Peyer's patch (tissue), 4 donors: ENCODE data around the gene B4GALT1.

Source experiments
- POLR2A ChIP-seq, 2 donors: fragments of 450-650 bp; IDR thresholded peaks; one replicate each; pipeline ENCODE4 v1.5.1; 2017; ENCODE audit warnings: antibody characterized with exemption in 2 of 2, mild to moderate bottlenecking in 2 of 2, moderate library complexity in 2 of 2
- TF ChIP-seq, protein P1 (sequence below), 6 experiments: fragments of 450-650 bp in 4 of 6; fragments of 200-600 bp in 2 of 6; sonication (generic) in 1 of 6; IDR thresholded peaks; one replicate each; pipeline ENCODE4 v1.5.1; 2017 to 2019; ENCODE audit warnings: antibody characterized with exemption in 6 of 6, mild to moderate bottlenecking in 3 of 6, moderate library complexity in 1 of 6

DNA sequence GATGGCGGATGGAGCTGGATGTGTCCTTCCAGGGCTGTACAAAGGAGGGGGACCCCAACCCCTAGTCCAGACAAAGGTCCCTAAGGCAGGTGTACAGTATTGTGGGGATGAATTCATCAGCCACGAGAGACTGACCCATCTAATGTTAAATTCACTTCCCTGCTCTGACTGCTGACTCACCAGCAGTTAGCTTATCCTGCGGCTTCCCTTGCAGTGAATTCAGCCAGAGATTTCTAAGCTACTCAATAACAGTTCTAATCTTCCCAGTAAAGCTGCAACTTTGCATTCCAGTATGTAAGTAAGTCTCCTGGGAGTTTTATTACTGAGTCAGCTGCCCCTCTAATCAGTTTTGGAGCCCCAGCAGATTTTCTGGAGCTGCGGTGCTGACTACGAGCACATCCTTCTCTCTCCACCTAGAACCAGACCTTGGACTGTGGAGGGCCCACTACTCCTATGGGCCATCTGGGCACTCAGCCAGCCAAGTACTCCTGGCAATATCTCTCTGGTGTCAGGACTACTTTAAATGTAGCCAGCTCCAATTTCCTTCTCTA lies 16.1 kb downstream of the B4GALT1 start:
- TF ChIP-seq POLR2A (IDR thresholded peaks at IDR 0.05): no peak
- TF ChIP-seq, protein P1, sequence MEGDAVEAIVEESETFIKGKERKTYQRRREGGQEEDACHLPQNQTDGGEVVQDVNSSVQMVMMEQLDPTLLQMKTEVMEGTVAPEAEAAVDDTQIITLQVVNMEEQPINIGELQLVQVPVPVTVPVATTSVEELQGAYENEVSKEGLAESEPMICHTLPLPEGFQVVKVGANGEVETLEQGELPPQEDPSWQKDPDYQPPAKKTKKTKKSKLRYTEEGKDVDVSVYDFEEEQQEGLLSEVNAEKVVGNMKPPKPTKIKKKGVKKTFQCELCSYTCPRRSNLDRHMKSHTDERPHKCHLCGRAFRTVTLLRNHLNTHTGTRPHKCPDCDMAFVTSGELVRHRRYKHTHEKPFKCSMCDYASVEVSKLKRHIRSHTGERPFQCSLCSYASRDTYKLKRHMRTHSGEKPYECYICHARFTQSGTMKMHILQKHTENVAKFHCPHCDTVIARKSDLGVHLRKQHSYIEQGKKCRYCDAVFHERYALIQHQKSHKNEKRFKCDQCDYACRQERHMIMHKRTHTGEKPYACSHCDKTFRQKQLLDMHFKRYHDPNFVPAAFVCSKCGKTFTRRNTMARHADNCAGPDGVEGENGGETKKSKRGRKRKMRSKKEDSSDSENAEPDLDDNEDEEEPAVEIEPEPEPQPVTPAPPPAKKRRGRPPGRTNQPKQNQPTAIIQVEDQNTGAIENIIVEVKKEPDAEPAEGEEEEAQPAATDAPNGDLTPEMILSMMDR (IDR thresholded peaks at IDR 0.05): no peak
